Embryonic facial prominence (tissue), 1 donor: ENCODE measurements around the gene CCIN.
"Not testable (repeated sequence)": the region's sequence is repeated elsewhere in the genome, so short reads cannot be mapped to it uniquely, and the experiment has no call there.

ENCODE experiments used
- DNase-seq: peaks from one replicate; pipeline ENCODE4 v3.0.0-alpha.2; 2016; ENCODE audit errors: extremely low spot score

Gene CCIN

GRCh38 chr9:36169166-36169565, at the start of gene CCIN:
TSS of gene CCIN (plus strand) at chr9:36169388. CDS start at chr9:36169503, 115 bp downstream.
- no peak for DNase-seq

- DNase-seq, result no peak
These were observed 49.7 kb upstream of the CCIN start for GRCh38 chr9:36119476-36119875.

GRCh38 chr9:36120705-36121104, 48.5 kb upstream of the CCIN start:
- no peak for DNase-seq

- no peak for DNase-seq
These were observed 47.2 kb upstream of the CCIN start for GRCh38 chr9:36121971-36122370.

GRCh38 chr9:36123515-36123914, 45.7 kb upstream of the CCIN start:
- no peak for DNase-seq

- DNase-seq, result no peak
These were observed 43.9 kb upstream of the CCIN start for GRCh38 chr9:36125062-36125855.

GRCh38 chr9:36126016-36126730, 43.0 kb upstream of the CCIN start:
- DNase-seq, result no peak

GRCh38 chr9:36127652-36128244, 41.4 kb upstream of the CCIN start:
- no peak for DNase-seq

- no peak for DNase-seq
These were observed 40.8 kb upstream of the CCIN start for GRCh38 chr9:36128349-36128748.

GRCh38 chr9:36129139-36129538, 40.0 kb upstream of the CCIN start:
- DNase-seq, result no peak

- not testable (repeated sequence) for DNase-seq
These were observed 37.5 kb upstream of the CCIN start for GRCh38 chr9:36131666-36132065.

- no peak for DNase-seq
These were observed 37.1 kb upstream of the CCIN start for GRCh38 chr9:36132086-36132485.

- DNase-seq, result no peak
These were observed 34.3 kb upstream of the CCIN start for GRCh38 chr9:36134761-36135505.

- DNase-seq, result no peak
These were observed 33.4 kb upstream of the CCIN start for GRCh38 chr9:36135741-36136271.

- DNase-seq, result no peak
These were observed 32.8 kb upstream of the CCIN start, which contains the start of gene GLIPR2 for GRCh38 chr9:36136272-36136893. TSS of gene GLIPR2 (plus strand) at chr9:36136733. CDS start at chr9:36136779, 46 bp downstream.

- no peak for DNase-seq
These were observed 32.2 kb upstream of the CCIN start for GRCh38 chr9:36136894-36137391.

- no peak for DNase-seq
These were observed 31.7 kb upstream of the CCIN start for GRCh38 chr9:36137392-36138004.

GRCh38 chr9:36138496-36138895, 30.7 kb upstream of the CCIN start:
- no peak for DNase-seq

GRCh38 chr9:36138901-36139300, 30.3 kb upstream of the CCIN start:
- DNase-seq, result no peak
